HuH-7 (cell line): Measurements from ENCODE around the gene POT1.

Source experiments
- DNase-seq: peaks from one replicate; pipeline ENCODE4 v3.0.0; 2011; ENCODE audit warnings: low spot score

POT1 gene

DNA sequence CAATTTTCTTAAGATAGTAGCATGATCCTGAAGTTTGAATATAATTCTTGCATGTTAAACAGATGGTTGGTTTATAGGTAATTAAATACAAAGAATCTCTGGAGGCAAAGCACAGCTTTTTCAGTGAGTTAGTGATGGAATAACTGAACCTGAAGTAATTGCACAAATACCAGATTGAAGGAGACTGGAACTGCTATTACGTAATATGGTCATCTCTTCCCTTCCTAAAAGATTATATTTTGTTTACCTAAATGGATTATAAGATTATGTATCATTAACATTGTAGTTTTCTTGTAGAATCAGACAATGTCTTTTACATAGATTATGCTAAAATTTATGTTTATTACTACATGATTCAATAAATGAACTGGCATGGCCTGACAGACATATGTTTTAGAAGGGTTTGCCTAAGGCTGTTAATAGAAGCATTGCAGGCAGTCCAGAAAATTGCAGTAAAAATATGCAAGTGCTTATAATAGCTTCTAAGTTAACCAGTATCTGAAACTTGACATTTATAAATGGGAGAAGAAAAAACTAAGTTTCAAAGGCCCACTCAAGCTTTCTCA is 128.2 kb downstream of the POT1 start:
- DNase-seq: no peak

DNA sequence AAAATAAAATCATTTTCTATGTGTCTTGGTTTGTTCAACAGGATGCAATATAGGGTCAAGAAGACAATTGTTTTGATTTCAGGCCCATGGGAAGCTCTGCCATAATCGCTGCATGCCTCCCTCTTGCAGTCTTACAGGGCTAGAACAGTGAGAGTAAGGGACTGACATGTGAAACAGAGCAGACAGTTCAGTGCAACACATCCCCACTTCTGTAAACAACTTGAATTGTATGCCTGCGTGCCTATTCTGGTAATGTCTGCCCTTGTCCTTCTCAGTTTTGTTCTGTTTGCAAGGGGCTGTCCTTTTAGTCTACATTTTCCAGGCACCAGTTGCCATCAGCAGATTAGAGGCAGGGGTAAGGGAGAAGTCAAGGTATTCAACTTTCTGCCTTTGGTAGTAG is 129.2 kb downstream of the POT1 start:
- DNase-seq: no peak

GRCh38 chr7:124799448-124799847 is 130.2 kb downstream of the POT1 start:
- DNase-seq: no peak

DNA sequence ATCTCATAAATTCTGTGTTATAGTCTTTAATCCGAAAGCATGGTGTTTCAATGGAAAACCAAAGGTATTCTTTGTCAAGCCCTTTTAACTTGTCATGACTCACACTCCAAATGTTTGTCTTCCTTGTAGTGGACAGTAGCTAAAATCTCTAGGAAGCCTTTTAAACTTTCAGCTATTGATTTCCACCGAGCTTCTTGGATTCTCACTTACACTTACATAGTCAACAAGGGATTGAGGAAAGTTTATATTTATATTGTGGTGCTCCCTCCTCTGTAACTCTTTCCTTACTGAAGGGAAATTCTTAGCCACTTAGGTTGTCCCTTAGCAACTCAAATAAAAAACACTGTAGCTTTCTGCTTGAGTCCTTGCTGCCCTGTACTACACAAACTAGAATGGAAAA is 132.9 kb downstream of the POT1 start:
- no peak for DNase-seq

DNA sequence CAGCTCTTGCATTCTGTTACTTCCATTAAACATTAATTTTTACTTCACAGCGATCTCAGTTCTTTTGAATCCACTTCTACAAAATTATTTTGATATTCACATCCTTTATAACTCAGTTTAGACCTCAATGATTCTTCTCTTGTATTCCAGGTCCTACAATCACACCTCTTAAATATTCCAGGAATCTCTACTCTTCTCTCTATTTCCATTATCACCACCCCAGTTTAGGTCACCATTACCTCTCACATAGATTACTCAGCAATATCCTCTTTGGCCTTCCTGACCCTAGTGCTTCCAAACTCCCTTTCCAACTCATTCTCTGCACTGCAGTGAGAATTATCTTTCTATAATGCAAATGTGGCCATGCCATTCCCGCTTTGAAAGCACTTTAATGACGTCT is 136.9 kb downstream of the POT1 start:
- DNase-seq: no peak

DNA sequence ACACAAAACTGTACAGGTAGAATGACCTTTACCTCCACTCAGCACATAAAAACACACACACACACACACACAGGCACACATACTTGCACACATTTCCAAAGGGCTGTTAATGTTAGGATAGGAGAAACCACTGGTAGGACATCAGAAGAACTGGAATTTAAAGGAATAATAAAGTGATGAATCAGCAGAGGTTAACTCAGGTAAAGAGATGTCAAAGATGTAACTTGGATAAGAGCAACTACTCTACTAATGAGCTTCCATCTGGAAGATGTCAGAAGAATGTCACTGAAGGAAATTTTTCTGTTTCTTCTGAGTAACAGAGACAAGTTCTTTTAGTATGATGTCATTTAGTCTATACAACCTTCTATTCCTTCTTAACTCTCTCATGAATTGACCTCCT is 137.6 kb downstream of the POT1 start:
- DNase-seq: no peak

GRCh38 chr7:124791426-124791825 is 138.2 kb downstream of the POT1 start:
- DNase-seq: no peak

DNA sequence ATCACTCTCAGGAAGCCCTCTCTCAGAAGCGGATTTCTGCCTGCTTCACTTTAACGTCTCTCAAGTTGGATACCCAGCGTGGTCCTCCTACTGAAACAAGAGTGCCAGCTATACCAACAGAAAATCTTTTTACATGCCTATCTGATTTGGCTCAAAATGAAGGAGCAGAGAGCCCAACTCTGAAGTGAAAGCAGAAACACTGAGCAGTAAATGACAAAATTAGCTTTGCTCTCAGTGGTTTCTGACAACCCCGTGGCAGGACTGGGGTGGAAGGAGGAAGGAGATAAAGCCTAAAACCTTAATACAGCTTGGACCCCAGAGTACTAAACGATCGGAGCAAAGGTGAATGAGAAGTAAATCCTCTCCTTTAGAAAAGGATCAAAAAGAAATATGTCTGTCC is 139.0 kb downstream of the POT1 start:
- DNase-seq: no peak

DNA sequence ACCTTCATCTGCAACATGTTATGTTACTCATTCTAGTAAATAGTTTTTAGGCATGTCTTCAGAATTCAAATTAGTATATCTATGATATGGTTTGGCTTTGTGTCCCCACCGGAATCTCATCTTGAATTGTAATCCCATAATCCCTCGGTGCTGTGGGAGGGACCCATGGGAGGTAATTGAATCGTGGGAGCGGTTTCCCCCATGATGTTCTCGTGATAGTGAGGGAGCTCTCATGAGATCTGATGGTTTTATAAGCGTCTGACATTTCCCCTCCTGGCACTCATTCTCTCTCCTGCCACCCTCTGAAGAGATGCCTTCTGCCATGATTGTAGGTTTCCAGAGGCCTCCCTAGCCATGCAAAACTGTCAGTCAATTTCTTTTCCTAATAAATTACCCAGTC is 143.6 kb downstream of the POT1 start:
- DNase-seq: no peak

- peak; percentile 35 for DNase-seq
Measured at GRCh38 chr7:124784879-124785818, 144.5 kb downstream of the POT1 start.

GRCh38 chr7:124783271-124783670 is 146.4 kb downstream of the POT1 start:
- no peak for DNase-seq

DNA sequence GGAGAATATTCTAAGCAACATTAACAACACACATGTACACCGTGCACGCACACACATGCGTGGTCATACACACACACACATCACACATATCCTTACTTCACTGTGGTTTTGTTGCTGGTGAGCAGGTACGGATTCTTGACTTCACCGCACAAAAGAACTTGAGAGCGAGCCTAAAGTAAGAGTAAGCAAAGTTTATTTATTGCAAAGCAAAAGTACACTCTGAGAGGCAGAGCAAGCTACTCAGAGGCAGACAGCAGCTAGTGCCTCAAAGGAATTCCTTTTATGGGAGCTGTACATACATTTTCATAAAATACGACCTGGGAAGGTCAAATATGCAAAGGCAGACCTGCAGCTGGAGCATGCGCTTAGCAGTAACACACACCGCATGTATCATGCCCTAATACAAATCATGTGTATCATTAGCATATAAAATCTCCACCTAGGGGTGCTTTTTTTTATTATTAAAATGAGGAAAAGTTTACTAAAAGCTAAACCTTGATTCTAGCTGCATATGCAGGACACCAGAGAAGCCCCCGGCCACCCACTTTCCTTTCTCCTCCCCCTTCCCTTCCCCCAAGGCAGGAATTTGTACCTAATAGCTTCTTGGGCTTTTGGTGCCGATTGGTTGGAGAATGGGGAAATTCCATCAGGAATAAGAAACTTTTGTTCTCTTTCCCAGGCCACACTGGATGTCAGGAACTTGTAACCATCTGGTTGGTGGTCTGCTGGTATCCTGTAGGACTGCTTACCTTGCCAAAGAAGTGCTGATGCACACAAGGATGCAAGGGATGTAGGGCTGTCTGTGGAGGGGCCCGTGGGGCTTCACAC is 147.5 kb downstream of the POT1 start:
- no peak for DNase-seq

DNA sequence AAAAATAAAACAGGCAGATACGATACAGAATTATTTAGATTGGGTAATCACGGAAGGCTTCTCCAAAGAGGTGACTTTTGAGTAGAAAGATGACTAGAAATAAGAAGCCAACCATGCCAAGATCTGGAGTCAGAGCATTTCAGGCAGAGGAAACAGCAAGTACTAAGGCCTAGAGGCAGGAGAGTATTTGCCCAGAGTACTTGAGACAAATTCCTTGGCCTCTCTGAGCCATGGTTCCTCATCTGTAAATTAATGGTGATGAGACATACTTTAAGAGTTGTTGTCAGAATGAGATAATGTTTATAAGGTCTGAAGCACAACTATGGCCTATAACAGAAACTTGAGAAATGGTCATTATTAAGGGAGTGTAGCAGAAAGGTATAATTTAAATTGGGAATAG is 148.2 kb downstream of the POT1 start:
- DNase-seq: no peak

- DNase-seq: no peak
Measured at GRCh38 chr7:124780608-124781007, 149.0 kb downstream of the POT1 start.

- no peak for DNase-seq
Measured at GRCh38 chr7:124780056-124780455, 149.6 kb downstream of the POT1 start.

- no peak for DNase-seq
Measured at GRCh38 chr7:124779620-124780019, 150.0 kb downstream of the POT1 start.

GRCh38 chr7:124779194-124779593 is 150.4 kb downstream of the POT1 start:
- no peak for DNase-seq

DNA sequence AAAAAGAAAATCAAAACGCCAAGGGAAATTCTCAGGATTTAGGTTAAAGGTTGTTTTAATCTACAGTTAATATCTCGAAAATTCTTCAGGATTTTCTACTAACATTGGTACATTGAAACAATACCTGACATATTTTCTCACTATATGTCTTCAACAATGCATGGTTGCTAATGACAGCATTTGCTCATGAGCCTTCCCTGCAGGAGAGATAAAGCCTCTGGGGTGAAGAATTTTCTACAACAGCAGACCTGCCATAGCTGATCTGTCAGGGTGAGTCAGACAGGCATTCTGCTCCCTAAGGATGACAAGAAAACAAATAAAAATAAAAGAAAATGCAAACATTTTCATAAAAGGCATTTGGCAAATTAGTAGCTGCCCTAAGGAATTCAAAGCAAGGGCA is 152.4 kb downstream of the POT1 start:
- no peak for DNase-seq

- DNase-seq: no peak
Measured at GRCh38 chr7:124776153-124776552, 153.5 kb downstream of the POT1 start.

- no peak for DNase-seq
Measured at GRCh38 chr7:124775422-124775821, 154.2 kb downstream of the POT1 start.

- no peak for DNase-seq
Measured at GRCh38 chr7:124773938-124774337, 155.7 kb downstream of the POT1 start.

GRCh38 chr7:124773339-124773738 is 156.3 kb downstream of the POT1 start:
- DNase-seq: no peak
